NCI-H526 treated with DMSO at 0.1 percent for 48 hours (cell line): ENCODE data around the gene BAIAP2.

Experiments used
- DNase-seq: peaks from one replicate; lab custom pipeline; 2025; lab: John Stamatoyannopoulos, UW

Gene BAIAP2

DNA sequence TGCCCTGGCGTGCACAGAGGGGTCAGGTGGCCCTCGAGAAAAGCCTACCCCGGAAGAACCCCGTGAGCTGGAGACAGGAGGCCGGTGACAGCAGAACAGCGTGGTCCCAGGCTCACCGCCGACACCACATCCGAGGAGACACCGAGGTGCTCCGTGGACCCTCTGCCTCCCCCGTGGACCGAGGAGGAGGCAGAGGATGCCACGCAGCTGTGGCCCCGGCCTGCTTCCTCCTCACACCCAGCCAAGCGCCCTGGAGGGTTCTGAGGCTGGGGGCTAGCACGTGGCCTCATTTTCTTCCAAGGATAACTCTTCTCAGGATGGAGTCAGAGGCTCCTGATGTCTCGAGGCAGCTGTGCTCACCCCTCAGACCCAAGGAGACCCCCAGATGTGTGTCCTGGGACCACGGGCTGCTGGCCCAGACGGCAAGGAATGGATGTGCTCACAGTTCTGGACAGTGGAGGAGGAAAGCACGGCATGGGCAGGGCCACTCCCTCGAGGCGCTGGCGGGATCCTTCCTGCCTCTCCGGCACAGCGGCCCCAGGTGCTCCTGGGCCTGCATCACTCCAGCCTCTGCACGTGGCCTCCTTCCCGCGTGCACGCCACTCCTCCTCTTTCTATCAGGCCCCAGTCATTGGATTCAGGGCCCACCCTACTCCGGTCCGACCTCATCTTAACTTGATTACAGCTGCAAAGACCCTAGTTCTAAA lies 125.9 kb downstream of the BAIAP2 start:
- no peak for DNase-seq

DNA sequence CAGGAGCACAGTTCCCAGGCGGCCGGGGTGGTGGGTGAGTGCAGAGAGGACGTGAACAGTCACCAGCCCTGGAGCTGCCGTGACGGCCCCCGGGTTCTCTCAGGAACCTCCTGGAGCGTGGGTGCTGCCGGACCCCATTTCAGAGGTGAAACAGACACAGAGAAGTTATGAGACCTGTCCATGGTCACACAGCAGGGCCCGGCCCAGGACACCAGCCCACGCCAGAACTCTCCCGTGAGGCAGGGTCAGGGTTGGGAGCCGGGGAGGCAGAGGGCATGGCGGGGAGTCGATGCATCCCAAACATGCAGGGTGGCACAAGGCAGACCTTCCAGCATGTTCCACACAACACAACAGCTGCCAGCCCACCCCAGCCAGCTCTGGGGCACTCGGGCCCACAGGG lies 126.6 kb downstream of the BAIAP2 start:
- no peak for DNase-seq

DNA sequence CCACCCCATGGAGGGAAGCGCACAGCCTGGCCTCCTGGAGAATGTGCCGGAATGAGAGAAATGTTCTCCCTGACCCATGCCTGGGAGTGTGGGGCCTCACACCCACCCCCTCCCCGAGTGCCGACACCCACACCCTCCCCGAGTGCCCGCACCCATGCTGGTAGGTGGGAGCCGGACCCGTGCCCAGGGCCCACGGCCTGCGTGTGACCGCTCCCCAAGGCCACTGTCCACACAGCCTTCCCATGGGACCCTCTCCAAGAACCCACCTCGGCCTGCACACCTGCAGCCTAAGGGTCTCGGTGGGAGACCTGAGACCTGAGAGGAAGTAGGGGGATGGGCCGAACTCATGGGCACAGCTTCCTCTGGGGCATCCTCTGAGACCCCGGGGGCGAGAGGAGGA lies 127.0 kb downstream of the BAIAP2 start:
- DNase-seq = no peak

DNA sequence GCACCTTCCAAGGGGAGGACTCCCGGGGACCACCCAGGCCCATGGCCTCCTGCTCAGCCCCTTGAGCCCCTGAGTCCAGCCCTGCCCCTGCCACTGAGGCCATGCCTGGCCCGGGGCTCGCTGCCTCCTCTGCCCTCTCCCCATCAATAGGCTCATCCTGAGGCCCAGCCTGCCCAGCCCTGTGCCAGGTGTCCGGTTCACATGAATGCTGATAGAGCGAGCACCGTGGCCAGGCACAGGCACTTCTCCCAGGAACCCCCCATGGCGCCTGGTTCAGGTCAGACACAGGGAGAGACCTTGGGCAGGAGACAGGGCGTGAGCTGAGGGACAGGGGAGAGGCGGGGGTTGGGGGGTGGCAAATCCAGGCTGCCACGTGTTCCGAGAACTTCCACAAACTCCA lies 127.5 kb downstream of the BAIAP2 start:
- DNase-seq = no peak

DNA sequence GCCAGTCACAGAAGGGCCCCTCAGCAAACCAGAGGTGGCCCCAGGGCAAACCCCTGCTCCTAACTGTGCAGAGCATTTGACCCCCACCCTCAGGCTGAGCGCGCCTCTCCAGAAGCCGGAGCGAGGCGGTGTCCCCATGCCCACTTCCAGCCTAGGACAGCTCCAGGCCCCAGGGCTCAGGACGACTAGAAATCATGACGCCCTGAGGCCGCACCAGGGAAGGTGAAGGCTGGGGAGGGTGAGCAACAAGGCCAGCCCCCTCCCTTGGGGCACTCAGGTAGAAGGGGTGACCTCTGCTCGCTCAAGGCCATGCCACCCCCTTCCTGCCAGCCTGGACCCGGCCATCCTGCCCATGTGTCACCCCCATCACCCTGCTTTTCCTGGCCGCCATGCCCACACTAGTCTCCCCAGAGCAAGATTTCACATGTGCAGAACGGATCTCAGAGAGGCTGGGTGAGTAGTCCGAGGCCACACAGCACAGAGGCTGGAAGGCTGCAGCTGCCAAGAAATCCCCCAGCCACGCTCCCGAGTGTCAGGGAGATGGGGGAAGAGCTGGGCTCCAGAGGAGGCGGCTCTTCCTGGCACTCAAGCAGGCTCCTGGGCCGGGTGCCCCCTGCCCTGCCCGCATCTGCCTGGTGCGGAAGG lies 128.2 kb downstream of the BAIAP2 start:
- DNase-seq = no peak

GRCh38 chr17:81163703-81164370 lies 128.9 kb downstream of the BAIAP2 start:
- no peak for DNase-seq

DNA sequence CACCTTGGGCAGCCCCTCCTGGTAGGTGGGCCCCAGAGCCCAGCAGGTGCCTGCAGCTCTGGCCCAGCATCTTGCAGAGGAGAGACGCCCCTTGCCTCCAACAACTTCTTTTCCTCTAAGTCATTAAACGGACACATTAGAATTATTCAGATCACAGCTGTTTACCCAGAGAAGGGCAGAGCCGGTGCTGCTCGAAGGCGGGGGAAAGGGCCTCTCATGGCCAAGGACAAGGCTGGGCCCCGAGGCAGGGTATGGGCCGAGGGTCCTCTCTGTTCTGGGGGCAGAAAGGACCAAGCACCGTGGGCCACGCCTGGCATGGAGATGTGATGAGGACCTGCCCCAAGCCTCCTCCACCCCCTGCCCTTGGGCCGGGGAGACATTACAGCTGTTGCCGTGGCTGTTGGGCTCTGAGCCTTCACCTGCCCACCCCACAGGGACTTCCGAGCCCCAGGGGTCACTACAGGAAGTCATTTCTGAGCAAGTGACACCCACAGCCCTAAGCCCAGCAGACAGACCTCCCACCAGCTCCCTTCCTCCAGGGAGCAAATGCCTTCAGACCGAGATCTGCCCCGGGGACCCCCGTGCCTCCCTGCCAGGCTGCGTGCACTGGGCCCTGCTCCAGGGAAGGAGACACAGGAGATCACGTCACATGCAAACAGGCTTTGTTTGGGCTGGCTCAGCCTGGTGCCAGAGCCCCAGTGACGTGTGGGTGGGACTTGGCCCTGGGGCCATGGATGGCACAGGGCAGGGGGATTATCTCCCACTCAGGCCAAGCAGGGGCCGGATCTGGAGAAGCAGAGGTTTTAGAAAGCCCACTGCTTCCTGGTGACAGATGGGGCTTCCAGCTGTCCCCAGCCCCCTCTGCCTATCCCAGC lies 129.7 kb downstream of the BAIAP2 start:
- peak; percentile 58 for DNase-seq

DNA sequence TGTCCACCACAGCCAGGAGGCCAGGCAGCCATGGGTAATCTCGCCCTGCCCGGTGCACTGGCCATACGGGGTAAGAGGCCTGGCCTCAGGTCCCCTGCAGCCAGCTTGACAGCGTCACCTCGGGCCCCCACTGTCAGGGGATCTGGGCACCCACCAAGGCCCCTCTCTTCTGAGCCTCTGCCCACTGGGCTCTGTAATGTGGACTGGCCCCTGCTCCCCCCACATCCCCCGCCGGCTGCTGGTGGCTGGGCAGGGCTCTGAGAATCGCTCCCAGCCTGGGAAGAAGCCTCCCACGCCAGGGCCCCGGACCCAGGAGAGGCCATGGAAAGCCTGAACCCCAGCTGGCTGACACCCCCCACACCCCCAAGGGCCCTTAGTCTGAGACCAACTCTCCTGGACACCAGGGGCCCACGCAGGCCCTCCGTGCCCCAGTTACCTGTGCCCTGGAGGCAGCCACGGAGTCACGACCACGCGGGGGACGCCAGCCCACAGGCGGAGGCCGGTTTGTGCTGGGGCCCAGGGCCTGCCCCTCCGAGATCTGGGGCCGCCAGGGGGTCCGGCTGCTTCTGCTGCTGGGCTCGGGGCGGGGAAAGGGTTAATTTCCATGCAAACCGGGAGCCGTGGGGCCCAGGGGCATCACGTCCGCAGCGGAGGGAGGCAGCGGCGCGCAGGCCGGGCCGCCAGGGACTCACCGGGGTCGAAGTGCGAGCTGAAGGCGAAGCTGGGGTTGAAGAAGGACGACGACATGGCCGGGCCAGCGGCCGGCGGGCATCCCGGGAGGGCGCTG lies 130.5 kb downstream of the BAIAP2 start, which contains the start of gene PVALEF:
PVALEF (plus strand) TSS at position 262 of the 787 bp plus-strand sequence. CDS start 15,720 bp downstream, outside the sequence.
- peak; percentile 48 for DNase-seq

- DNase-seq = no peak
Observed at GRCh38 chr17:81166033-81166492, 131.1 kb downstream of the BAIAP2 start, which contains the start of gene AATK. Gene AATK, minus strand, starts transcription at chr17:81166221. Its CDS starts 229 bp downstream, at chr17:81165992.
